HCEC 1CT (cell line): ENCODE data around the gene RNF222.
A peak's percentile ranks its signal among the peaks of the same experiment; 100 is the strongest.

Experiments
- DNase-seq: peaks from one replicate; pipeline ENCODE4 v3.0.0-alpha.2; 2017

The RNF222 gene, protein sequence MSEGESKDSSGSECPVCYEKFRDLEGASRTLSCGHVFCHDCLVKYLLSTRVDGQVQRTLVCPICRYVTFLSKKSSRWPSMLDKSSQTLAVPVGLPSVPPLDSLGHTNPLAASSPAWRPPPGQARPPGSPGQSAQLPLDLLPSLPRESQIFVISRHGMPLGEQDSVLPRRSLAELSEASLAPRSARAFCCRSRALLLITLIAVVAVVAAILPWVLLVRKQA

DNA sequence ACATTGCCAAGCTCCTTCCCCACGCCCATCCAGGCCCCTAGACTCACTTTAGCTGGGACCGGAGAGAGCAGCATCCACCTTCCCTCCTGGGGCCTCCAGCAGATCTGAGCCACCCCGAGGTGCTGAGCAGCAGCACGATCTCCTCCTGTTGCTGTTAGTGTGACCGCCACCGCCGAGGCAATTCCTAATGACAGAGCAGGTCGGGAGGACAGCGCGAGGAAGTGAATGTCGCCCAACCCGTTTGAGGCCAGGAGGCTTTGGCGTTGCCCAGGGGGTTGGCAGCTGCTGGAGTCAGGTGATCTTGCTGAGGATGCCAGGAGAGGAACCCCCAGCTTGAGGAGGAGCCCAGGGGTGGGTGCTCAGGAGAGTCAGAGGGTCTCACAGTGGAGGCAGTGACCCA is at the start of gene RNF222:
Gene RNF222 (minus strand): TSS at position 192 of the 400 bp plus-strand sequence. CDS start 4,366 bp downstream, outside the sequence.
- no peak for DNase-seq

DNA sequence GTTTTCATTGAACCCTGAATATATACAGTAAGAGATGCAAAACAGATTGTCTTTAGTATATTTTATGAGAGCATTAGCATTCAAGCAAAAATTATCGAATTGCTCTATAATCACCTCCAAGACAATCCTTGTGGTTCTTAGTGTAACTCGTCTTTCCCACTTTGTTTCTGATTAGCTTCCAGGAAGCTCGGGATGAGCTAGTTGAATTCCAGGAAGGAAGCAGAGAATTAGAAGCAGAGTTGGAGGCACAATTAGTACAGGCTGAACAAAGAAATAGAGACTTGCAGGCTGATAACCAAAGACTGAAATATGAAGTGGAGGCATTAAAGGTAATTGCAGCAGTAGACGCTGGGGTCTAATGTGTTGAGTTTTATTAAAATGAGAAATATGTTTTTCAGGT is 47.9 kb upstream of the RNF222 start:
- DNase-seq, result no peak

DNA sequence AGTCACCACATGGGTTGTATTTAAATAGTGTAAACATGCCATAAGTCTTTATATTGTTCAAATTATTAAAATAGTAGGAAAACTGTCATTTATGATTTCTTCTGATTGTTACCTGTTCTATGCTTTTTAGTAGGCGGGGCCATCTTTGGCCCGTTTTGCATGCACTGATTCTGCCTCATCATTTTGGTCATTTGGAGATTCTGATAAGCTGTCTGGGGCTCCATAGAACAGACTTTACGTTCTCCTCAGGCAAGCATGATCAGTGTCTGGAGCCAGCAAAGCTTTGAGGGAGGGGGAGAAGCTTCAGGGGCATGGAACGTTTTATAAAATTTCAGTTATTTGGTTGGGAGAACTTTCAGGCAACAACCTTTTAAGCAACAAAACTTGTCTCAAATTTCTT is 46.9 kb upstream of the RNF222 start:
- no peak for DNase-seq

DNA sequence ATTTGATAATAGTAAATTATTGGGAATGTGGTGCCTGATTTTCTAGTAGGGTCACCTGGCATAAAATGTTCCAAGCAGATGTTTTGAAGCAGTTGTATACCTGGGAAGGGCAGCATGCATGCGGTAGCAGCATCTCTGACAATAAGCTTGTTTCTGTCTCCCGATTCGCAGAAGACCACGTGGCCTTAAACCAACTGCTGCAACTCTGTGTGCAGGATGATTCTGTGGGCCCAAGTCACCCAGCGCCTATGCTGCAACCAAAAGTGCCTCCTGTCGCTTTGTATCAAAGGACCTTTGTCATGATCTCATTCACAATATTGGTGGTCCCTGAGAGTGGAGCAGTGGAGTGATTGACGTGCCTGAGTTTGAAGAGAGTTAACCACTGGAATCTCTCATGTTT is 46.1 kb upstream of the RNF222 start:
- no peak for DNase-seq

DNA sequence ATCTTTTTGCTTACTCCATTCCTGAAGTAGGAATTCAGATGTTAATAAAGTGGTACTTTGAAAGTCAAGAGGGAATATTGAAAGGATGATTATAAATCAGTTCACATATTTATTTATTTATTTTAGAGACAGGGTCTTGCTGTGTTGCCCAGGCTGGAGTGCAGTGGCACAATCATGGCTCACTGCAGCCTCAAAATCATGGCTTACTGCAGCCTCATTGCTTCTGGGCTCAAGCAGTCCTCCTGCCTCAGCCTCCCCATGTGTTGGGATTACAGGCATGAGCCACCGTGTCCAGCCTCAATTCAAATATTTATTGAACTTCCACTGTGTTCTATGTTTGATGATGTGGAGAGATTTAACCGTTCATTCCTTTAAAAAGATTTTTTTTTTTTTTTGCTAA is 44.7 kb upstream of the RNF222 start:
- DNase-seq, result no peak

DNA sequence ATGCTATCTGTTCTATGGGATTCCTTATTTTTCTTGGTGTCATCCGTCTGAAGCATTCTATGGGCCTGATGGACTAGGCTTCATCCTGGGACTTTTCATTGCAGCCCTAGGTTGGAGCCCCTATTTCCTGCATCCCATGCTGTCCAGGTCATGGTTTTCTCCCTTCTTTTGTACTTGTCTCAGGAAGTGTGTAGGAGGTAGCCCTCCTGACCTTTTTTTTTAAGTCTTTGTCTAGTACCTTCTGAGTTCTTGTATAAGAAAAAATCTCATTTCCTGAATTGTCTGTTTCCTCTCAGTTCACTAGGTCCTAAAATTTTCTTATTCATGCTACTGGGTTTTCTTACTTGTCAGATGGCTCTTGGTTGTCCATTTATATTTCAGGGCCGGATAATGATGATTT is 44.1 kb upstream of the RNF222 start:
- DNase-seq, result no peak

DNA sequence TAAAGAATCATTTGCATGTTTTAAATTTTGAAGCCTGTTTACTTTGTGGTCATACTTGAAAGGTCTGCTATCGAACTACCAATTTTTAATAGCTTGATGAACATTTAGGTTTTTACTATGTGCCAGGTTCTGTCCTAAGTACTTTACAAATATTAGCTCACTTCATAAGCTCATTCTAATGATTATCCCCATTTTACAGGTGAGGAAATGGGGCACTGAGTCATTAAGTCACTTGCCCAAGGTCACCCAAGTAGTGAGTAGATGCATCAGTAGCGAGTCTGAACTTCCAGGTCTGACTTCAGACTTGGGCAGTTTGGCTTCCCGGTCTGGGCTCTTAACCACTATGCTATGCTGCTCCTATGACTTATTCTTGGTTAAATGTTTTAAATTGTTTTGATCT is 42.1 kb upstream of the RNF222 start:
- no peak for DNase-seq

DNA sequence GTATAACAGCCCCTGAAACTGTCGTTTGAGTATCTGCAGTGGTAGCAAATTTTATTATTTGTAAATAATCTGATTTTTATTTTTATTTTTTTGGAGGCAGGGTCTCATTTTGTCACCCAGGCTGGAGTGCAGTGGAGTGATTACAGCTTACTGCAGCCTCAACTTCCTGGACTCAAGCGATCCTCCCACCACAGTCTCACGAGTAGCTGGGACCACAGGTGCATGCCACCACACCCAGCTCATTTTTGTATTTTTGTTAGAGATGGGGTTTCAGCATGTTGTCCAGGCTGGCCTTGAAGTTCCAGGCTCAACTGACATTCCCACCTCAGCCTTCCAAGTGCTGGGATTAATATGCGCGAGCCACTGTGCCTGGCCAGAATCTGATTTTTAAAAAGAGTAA is 40.8 kb upstream of the RNF222 start:
- DNase-seq, result no peak

DNA sequence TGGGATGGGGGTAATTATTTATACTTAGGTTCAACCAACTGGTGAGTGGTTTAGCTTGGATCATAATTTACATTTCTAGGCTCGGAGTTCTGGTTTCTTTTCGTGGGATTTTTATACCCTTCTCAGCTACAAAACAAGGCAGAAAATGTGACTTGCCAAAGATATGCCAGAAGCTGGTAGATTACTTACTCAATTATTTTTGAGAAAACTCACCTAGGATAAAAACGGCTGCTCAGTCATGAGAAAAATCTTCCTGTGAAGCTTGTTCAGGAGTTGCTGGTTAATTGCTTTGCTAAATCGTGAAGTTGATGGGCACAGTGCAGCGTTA is 39.2 kb upstream of the RNF222 start:
- DNase-seq, result no peak

DNA sequence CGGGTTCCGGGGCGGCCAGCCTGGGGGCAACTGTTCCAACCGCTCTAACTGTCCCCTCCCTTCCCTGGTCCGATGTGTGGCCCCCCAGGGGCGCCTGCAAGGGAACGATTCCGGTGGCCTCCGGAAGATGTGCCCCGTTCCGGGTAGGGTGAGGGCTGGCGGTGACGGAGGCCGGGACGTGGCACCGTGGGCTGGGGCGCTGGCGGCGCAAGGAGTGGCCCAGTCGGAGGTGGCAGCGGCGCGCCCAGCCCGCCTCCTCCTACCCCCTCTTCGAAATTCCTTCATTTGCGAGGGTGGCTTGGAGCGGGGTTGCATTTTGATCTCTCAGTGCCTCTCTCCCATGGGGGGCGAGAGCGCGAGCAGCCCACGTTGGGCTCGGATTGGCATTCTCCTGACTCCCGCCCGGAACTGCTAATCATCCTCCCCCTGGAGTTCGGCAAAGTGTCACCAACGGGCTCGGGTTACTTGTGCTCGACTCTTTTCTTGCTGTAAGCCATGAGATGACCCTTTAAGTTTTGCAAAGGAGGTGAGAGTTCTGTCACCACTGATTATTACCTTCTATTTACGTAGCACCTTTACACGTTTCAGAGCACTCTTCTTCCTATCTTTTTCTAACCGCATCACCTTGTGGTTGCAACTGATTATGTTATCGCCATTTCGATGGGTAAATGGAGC is 38.7 kb upstream of the RNF222 start:
- peak; percentile 42 for DNase-seq

DNA sequence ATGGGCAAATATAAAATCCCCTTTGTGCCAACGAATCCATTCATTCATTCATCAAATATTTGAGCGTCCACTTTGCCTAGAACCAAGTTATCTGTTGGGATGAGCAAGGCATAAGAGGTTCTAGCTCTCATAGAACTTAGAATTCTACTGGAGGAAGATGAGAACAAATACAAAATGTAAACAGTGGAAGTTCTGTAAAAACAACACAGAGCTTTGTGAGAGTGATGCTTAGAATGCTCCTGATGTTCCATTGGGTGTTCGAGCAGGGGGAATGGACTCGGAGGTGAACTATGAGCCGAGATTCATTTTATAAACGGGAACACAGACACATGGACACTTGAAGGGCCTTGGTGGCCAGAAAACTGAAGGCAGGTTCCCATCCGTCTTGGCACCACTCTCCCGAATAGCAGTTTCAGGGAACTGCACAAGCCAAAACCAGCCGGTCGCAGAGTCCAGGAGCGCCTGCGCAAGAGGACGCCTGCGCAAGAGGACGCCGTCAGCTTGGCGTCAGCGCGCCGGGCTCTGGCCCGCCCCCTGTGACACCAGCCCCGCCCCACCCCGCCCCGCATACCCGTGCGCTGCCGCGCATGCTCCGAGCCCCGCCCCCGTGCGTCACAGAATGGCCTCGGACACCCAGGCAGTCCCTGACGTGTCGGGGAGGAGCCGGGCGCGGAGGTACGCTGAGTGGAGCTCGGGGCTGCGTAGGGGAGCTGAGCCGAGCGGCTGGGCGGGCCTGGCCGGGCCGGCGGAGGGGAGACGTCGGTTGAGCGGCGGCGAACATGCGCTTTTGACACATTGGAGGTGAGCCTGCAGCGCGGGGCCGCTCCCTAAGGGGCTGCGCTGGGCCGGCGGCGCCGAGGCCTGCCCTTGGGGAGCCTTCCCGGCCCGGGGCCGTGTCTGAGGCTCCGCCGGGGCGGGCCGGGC is 37.9 kb upstream of the RNF222 start, which contains the start of gene NDEL1:
Gene NDEL1 (plus strand): TSS at position 640 of the 924 bp plus-strand sequence. CDS start 8,388 bp downstream, outside the sequence.
- DNase-seq, result peak; percentile 97

DNA sequence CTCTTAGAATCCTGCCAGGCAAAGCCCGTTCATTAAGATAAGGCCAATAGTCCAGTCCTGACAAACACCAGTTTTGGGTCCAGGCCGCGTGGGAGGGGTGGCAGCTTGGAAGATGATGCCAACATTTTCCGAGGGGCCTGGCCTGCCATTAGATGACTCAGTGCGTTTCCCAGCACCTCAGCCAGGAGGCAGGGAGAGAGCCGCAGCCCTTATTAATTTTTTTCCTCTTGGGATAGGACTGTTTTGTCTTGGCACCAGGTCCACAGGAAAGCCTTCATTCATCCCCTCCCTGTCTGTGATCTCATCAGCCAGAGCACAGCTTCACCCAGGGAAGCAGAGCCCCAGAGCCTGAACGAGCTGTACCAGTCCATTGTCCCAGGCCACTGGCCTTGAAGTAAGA is 33.3 kb upstream of the RNF222 start:
- DNase-seq, result no peak

DNA sequence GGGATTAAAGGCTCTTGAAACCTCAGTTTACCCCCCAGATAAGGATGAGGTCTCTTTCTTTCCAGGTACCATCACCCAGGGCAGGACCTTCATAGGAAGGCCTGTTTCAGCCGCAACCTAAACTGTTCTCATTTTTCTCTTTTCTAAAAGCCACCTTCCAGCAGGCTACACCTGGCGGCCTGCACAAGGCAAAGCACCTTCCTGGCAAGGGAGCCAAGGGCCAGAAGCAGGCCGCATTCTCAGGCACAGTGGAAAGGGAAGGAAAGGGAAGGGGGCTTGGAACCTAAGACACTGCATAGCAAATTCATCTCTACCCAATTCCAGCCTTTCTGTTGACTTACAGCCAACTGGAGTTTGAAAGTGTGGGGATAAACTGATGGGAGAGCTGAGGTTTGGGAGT is 29.2 kb upstream of the RNF222 start:
- DNase-seq, result no peak

DNA sequence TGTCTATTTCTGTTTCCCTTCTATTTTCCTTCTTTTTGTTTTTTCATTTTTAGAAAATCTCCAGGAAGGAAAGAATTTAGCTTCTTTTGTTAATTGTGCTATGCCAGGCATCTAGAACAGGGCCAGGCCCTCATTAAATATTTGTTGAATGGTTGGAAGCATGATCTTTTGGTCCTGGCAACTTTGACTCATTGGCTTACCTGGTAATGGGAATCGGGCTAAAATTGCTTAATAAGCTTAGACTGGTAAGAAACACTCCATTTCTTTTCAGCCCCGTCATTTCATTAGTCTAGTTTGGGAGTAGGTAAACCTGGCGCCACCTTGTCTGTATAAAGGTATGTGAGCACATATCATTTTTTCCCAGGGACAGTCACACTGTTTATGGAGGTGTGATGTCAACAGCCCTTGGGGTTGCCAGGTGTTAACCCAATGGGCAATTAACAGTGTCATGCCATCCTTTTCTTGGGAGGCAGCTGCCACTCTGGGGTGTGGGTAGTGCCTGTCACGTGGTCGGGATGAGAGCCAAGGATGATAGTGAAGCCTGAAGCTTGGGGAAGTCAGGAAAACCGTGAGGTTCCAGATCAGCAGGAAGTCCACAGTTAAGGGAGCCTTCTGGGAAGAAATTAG is 28.6 kb upstream of the RNF222 start:
- no peak for DNase-seq

DNA sequence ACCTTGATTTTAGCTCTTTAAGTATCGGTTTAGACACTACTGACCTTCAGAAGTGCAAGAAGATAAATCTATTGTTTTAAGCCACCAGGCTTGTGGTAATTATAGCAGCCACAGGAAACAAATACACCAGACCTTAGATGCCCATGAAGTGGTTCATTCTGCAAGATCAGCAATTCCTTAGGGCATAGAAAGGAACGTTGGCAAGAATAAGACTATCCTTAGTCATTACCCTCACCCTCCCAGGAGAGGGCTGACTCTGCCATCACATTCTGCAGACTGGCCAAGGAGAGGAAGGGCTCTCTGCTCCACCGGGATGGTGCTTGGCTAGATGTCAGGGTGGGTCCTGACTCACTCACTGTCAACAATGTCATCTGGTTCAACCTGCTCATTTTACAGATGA is 23.9 kb upstream of the RNF222 start:
- no peak for DNase-seq

DNA sequence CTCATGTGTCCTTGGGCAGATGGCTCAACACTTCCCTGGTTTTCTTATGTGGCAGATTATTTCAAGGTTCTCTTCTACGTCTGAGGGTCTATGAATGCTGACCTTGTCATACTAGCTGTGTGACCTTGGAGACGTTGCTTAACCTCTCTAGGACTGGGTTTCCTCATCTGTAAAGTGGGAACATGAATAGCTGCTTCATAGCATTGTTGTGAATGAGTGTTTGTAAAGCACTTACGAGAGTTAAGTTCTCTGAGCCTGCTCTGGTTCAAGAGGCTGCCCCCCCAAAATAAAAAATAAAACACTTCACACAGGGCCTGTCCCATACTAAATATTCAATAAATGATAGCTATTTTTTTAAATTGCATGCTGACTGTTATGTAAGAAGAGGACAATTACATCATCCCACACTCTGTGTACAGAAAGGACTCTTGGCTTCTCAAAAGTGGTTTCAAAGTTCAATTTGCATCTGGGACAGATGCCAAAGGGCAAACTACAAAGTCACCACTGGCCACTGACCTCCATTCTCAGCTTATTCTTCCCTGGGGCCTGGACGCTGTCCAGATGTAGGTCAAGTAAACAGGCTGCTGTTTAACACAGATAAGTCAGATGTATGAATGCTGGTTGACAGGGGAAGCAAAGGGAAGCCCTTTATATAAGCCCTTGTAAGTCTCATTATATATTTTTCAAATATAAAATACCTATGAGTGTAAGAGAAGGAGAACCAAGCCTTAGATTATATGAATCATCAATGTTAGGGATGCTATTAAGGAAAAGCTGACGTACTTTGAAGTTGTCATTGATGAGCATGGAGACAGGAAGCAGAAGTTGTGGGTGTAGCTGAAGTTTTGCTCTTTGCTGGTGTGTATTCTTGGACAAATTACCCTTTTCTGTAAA is 22.7 kb upstream of the RNF222 start:
- peak; percentile 35 for DNase-seq

DNA sequence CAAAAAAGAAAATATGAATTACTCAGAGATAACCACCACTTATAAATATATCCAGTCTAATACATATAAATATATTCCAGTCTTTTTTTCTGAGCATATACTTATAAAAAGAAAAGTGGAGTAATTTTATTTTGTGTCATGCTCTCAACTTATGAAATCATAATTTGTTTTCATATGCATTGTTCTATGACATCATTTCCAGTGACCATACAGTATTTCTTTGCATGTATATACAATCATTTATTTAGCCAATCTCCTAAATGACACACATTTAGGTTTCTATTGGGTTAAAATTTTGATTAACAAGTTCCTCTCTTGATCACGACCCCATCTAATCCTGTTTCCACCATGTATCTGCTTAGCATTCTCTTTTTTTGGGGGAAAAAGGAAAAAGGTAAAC is 21.7 kb upstream of the RNF222 start:
- no peak for DNase-seq

DNA sequence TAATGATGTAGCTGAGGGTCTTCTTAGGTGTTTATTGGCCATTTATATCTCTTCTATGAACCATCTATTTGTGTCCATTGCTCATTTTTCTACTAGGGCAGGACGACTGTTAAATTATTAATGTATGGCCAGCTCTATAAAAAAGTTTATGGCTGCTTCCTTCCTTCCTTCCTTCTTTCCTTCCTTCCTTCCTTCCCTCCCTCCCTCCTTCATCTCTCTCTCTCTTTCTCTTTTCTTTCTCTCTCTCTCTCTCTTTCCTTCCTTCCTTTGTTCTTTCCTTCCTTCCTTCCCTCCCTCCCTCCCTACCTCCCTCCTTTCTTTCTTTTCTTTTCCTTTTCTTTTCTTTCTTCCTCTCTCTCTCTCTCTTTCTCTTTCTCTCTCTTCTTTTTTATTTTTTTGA is 20.8 kb upstream of the RNF222 start:
- DNase-seq, result no peak

DNA sequence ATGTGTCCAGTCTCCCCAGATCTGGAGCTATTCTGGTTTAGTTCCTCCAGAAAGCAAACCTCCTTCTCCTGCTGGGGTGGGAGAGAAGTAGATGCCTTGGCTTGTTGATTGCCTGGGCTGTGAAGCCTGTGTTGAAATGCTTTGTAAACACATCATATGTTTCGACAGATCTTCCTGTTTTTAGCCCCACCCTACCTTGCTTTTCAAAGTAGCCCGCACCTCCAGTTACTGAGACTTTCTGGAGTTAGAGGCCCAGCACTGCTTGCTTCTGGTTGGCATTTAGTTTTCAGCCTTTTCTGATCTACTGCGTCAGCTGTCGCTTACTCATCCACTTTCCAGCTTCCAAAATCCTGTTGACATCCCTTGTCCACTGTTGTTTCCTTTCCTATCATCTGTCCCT is 20.2 kb upstream of the RNF222 start:
- DNase-seq, result no peak

DNA sequence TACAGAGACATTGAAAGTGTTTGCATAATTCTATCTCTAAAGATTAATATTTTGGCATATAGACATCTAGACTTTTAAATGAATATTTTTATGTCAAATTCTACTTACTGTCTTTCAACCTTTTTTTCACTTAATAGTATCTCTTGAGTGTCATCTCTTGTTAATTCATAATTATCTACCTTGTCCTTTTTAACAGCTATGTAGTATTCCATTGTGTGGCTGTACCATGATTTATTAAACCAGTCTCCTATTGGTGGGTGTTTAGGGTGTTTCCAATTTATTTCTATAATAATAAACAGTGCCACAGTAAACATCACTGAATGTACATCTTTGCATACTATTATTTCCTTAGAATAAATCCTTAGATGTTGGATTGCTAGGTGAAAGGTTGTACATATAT is 16.3 kb upstream of the RNF222 start:
- DNase-seq, result no peak

DNA sequence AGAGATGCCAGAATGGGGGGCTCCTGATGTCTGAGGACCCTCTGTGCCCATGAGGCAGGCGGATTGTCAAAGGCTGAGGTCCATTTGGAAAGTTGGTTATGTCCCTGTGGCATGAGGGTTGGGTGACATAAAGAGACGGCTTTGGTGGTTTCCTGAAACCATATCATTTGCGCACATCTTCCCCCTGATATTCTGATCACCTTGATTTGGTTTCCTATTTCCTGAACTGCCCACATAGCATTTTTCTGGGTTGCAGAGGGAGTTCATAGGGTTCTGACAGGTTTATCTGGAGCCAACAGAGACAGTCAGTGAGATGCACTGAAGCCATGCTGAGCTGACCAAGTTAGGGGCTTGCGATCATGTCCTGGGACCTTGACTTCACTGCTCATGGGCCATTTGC is 15.7 kb upstream of the RNF222 start:
- no peak for DNase-seq

DNA sequence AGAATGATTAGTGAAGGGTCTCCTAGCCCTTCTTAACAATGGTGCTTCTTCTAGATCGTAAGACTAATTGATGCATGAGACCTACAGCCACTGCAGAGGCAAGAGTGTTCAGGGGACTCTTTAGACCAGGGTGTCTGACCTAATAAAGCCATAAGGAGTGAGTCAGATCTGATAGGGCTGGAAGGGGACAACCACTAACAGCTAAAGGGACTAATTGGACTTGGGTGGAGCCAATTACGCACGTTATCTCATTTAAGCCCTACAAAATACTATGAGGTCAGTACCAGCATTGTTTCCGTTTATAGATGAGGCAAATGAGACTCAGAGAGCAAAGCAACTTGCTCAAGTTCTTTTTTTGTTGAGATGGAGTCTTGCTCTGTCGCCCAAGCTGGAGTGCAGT is 14.5 kb upstream of the RNF222 start:
- DNase-seq, result no peak

DNA sequence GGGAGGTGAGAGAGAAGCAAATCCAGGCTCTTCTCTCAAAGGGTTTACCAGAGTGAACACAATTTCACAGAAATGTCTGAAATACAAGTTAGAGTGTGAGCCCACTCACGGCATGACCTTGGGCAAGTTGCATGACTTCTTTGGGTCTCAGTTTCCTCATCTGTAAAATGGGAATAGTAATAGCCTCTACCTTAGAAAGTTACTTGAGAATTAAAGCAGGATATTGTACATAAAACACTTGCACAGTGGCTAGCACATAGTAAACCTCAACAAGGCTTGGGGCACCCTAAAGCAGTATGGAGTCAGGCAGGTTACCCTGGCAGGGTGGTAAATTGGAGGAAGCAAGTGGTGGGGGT is 13.2 kb upstream of the RNF222 start:
- DNase-seq, result no peak
